HG03045 (cell line): ENCODE measurements around the gene MND1.

Experiments
- ATAC-seq: cut with Tn5 transposase; IDR thresholded peaks from one replicate; pipeline ENCODE4 v1.9.1; 2021; ENCODE audit warnings: mild to moderate bottlenecking, moderate library complexity; ENCODE audit not compliant: unreplicated experiment

Gene MND1

DNA sequence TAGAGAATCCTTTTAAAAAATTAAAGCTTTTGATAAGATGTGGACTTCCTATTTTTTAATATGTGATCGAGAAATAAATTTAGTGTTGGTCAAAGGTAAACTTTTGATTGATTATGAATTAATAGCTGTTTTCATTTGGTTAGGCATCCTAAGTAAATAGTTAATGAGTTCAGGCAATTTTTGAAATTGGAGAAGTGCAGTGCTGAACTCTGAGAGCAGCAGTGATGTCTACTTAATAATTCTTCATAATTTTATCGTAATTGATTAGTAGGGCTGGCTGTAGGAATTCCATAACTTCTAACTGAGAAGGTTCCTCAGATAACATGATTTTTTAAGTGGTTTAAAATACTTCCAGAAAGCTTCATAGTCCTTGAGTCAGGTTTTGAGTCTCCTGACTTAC lies 1.5 kb downstream of the MND1 start:
- ATAC-seq: no peak

DNA sequence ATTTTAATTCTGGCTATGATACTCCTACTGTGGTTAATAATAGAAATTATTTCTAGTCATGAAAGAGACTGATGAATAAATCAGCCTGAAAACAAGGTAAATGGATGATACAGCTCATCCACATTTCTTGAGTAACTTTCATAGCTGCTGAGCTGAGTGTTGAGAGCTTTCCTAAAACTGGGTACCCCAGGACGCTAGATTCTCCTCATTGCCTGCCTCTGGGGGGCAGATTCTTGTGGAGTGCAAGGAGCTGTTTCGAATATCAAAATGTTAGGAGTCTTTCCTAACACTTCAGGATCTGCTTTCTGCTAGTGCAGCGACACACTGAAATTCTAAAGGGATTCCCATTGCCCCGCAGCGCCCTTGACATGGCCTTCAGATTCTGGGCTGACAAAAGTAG lies 2.1 kb downstream of the MND1 start:
- no peak for ATAC-seq

DNA sequence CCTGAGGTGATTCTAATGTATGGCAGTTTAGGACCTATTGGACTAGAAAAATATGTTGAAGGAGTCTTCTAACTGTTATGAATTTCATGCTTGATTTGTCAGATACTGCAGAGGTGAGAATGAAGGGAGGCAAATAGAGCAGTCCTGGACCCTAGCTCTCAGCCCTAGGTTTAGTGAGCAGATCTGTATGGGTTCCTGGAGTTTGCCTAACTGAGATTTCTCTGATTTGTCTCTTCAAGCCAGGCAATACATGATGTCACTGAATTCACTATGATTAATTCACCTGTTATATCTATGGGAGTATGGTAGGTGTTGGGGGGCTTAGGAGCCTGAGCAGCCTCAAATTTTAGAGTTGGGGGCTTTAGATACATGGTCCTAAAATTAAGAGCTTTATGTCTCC lies 2.6 kb downstream of the MND1 start:
- ATAC-seq: no peak

DNA sequence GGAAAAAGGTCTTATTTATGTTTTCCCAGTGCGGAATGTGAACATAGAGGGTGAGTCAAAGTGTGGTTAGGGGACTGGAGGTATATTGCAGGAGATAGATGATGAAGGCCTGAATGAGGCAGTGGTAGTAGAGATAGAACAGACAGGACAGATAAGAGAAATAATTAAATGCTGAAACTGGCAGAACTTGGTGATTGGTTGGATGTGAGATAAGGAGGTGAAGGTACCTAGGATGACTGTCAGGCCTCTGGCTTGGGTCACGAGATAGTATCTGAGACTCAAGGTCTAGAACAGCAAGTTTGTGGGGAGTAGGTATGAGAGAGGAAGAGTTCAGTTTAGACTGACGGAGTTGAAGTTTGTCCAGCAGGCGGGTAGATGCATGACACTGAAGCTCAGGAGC lies 3.5 kb downstream of the MND1 start:
- no peak for ATAC-seq

DNA sequence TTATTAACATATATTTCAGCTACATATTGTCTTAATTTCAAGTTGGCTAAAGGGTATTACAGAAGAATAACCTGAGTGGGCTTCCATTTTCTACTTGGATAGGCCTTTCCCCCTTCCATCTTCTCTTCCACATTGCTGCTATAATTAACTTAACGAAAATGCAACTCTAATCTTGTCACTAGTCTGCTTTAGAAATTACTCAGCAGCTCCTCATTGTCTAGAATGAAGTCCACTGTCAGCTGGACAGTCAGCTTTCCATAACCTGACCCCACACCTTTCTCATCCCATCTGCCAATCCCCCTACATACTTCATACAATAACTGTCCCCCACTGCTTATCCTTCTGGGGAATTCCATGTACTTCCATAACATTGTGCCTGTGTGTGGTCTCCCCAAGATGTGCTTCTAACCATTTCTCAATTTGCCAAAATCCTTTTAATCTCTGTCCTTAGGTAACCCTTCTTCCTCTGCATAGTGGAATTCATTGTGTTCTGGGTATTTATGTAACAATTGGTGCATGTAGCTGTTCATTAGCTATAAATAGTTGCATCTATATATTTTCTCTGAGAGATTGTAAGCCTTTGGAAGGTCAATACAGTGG lies 4.8 kb downstream of the MND1 start:
- ATAC-seq: no peak

DNA sequence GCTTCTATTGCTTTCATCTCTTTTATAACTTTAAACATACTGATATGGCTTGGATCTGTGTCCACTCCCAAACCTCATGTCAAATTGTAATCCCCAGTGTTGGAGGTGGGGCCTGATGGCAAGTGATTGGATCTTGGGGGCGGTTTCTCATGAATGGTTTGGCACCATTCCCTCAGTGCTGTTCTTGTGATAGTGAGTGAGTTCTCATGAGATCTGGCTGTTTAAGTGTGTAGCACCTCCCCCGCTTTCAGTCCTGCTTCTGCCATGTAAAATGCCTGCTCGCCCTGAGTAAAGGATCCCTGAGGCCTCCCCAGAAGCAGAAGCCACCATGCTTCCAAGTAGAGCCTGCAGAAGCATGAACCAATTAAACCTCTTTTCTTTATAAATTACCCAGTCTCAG lies 17.7 kb downstream of the MND1 start:
- no peak for ATAC-seq

DNA sequence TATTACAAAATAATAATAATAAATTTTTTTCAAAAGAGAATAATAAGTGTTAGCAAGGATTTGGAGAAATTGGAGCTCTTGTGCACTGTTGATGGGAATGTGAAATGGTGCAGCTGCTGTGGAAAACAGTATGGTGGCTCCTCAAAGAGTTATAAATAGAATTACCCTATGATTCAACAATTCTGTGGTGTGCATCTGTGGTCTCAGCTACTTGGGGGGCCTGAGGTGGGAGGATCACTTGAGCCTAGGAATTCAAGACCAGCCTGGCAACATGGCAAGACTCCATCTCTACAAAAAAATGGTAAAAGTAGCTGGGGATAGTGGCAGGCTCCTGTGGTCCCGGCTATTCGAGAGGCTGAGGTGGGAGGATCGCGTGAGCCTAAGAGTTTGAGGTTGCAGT lies 19.6 kb downstream of the MND1 start:
- ATAC-seq: no peak

DNA sequence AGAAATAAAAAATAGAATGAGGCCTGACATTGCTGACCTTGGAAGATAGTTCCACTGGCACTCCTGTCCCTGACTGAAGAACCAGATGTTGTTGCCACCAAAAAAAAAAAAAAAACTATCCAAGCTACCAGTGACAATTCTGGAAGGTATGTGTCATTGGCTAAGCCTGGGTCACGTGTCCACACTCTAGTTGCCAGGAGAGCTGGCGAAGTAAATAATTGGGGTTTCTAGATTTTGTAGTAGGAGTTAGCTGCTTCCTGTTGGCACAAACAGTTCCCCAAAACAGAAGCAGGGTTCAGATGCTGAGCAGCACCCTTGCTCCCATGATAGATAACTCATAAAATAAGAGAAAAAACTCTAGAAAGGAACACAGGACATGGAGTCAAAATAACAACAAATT lies 20.5 kb downstream of the MND1 start:
- ATAC-seq: no peak

DNA sequence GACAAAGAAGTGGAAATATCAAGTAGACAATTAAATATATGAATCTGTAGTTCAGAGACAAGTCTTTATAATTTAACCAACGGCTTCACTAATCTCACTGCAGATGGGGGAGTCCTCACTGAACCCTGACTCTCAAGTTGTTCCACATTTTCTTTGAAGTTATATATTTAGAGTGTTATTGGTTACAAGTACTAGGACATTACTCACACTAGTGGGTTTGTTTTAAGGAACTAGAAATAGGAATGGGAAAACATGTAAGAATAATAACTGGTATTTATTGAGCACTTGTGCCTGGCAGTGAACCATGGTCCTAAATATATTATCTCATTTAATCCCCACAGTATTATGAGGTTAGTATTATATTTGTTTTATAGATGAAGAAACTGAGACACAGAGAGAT lies 22.0 kb downstream of the MND1 start:
- no peak for ATAC-seq

DNA sequence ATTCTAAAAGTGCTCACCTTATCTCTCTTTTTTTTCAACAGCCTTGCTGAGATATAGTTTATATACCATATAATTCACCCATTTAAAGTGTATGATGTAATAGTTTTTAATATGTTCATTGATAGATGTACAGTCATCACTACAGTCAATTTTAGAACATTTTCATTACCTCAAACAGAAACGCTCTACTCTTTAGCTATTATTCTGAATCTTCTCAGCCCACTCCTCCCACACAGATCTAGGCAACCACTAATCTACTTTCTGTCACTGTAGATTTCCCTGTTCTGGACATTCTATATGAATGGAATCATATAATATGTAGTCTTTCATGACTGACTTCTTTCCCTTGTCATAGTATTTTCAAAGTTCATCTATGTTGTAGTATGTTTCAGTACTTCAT lies 22.6 kb downstream of the MND1 start:
- ATAC-seq: no peak

DNA sequence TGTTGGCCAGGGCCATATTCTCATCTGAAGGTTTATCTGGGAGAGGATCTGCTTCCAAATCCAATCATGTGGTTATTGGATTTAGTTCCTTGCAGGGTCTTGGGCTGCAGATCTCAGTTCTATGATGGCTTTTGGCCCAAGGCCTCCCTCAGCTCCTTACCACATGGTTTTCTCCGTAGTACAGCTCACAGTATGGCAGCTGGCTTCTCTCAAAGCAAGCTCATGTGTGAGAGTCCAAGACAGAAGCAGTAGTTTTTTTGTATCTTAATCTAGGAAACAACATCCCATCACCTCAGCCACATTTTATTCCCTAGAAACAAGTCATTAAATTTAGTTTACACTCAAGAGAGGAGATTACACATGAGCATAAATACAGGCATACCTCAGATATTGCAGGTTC lies 24.5 kb downstream of the MND1 start:
- no peak for ATAC-seq

DNA sequence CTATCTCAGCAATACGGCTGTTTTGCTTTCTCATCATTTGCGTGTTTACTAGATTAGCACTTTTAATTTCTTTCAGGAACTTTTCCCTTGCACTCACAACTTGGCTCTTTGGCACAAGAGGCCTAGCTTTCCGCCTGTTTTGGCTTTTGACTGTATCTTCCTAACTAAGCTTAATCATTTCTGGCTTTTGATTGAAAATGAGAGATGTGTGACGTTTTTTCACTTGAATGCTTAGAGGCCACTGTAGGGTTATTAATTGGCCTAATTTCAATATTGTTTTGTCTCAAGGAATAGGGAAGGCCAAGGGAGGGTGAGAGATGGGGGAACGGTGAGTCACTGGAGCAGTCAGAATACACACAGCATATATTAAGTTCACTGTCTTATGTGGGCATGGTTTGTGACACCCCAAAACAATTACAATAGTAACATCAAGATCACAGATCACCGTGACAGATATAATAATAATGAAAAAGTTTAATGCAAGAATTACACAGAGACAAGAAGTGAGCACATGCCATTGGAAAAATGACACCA lies 27.3 kb downstream of the MND1 start:
- ATAC-seq: no peak

DNA sequence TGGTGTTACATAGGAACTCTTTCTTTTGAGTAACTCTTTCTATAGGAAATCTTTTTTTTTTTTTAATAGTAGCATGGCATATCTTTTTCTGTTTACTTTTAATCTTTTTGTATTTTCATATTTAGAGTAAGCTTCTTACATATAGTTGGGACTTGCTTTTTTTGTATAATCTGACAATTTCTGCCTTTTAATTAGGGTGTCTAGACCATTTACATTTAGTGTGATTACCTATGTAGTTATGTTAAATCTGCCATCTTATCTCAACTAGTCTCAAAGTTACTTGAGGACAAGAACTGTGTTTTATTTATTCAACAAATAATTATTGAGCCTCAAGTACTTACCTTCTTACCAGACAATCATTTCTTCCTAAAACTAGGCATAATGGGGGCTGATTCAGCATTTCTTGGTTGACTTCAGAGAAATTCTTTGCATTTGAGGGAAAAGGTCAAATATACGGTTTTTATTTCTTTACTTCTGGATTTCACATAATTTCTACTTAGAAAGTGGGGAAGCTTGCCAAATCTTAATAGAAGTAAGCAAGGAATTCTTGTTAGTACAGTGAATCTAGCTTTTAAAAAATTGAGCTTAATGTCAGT lies 28.6 kb downstream of the MND1 start:
- ATAC-seq: no peak

DNA sequence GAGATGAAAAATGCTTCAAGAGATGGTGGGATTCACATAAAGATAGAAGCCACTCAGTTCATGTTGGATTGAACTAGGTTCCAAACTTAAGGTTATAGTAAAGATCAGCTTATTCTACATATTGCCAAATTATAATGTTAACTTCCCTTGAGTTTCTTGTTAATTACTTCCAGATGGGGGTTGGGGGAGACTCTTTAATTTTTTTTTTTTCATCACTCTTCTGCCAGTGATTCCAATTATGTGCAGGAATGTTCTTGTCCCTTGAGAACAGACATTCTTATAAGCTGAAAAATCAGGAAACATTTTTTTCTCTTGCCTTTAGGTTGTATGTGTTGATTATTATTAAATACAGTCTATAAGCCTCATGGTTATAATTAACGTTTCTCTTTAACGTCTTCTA lies 30.0 kb downstream of the MND1 start:
- ATAC-seq: no peak

DNA sequence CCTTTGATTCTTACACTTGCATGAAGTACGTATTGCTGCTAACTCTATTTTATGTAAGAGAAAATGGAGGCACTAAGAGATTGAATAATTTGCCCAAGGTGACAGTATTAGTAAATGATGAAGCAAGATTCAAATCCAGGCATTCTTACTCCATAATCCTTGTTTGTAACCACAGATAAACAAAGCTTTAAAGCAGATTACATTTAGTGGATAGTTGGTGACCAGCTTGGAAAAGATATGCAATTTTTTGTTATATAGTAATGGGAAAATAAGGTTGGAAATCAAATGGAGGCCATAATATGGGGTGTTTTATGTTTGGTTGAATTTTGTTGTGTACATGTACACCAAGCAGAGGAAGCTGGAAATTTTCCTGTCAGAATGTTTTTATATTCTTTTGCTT lies 30.8 kb downstream of the MND1 start:
- ATAC-seq: no peak

DNA sequence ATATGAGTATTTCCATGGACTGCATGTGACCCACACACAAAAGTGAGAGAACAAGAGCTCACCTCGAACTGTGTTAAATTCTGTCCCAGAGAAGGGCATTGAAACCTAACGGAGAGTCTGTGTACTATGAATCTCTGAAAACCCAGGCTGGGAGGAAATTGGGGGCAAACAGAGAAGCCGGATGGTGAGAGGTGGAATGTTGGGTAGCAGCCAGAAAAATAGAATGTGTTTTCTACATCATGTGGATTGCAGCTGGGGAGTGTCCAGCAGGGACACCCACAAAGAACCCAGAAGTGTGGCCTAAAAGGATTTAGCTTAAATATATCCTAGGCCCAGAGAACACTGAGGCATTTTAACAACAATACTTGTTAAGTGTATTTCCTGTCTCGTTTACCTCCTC lies 38.6 kb downstream of the MND1 start:
- no peak for ATAC-seq

DNA sequence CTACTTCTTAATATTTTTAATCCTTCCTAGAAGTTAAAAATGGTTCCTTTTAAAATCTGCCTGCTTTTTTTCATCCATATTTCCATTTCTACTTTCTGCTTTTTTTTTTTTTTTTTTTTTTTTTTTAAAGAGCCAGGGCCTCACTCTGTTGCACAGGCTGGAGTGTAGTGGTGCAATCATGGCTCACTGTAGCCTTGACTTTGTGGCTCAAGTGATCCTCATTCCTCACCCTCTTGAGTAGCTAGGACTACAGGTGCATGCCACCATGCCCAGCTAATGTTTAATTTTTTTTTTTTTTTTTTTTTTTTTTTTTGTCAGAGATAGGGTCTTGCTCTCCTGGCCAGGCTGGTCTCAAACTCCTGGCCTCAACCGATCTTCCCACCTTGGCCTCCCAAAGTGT lies 39.7 kb downstream of the MND1 start:
- ATAC-seq: no peak

DNA sequence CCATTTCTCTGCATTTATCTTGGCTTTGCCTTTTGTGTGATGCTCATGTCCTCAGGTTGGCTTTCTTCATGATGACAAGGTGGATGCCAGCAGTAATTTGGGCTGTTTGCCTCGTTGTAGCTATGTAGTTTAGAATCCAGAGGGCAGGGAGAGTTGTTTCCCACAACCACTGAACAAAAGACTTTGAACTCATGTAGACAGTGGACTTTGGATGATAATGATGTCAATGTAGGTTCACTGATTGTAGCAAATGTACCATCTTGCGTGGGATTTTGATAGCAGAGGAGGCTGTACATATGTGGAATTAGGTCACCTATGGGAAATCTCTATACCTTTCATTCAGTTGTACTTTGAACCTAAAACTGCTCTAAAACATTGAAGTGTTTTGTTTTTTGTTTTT lies 41.3 kb downstream of the MND1 start:
- ATAC-seq: no peak

DNA sequence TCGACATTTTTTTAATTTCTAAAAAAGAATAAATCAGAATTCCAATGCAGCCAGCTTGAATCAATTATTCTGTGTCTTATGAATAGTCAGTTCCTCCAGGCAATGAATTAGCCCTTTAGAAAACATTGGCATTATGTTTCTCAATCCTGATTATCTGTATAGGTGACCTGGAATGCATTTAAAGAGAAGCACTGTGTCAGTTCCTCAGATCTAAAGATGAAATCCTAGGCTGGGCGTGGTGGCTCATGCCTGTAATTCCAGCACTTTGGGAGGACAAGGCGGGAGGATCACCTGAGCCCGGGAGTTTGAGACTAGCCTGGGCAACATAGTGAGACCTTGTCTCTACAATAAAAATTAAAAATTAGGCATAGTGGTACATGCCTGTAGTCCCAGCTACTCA lies 43.5 kb downstream of the MND1 start:
- ATAC-seq: no peak

DNA sequence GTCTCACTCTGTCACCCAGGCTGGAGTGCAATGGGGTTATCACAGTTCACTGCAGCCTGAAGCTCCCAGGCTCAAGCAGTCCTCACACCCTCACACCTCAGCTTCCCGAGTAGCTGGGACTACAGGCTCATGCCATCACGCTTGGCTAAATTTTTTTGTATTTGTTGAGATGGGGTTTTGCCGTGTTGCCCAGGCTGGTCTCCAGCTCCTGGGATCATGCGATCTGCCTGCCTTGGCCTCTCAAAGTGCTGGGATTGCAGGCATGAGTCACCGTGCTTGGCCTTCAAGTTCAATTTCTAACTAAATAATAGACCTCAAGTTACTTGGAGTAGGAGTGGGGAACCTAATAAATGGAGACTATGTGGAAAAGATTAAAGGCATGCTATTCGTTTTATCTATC lies 48.9 kb downstream of the MND1 start:
- ATAC-seq: no peak

DNA sequence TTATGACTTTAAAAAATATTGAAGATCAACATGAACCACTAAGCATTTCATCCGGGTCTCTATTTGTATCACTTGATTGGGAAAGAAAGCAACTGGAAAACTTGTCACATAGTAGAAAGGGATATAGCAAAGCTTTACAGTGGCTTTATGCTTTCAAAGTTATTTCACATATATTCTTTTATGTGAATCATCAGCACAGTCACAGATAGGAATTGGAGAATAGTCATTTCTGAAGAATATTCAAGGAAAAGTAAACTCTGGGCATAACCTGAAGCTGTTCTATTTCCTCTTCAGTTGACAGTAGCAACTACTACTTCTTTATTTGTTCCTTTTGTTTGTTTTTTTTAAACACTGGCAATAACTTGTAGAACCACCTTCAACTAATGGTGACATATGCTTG lies 50.5 kb downstream of the MND1 start:
- no peak for ATAC-seq

DNA sequence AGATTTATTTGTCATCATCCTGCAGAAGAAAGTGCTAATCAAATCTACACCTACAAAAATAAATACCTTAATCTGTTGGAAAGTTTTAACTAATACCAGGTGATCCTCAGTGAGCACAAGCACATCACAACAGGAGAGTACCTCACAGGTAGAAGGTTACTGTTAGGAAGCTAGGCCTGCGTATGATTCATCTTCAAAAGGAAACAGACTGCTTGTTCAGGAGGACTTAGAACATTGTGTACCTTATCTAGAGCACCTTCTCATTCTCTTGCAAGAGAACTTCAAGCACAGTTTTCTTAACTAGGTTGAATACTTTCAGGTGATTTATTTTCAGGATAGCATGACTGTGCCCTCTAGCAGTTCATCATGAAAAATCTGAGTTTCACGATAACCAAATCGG lies 54.2 kb downstream of the MND1 start:
- no peak for ATAC-seq

DNA sequence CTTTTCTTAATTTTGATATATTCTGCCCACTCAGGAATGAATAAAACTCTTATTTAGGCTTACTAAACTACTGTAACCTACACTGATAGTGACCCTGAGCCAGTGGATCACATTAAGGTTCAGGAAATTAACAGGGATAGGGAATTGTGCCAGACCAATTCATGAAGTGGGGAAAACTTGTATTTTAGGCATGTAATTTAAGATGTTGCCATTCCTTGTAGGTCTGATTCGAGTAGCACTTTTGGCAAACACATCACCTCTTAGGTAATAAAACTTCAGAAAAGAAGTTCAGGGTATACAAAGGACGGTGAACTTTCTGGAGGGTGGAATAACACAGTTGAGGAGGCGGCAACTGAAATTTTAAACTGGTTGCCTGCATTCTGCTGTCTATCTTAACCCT lies 54.9 kb downstream of the MND1 start:
- ATAC-seq: no peak
